ENCODE measurements around the gene MYO19. TPM values are rescaled to one million over a fixed set of nuclear protein-coding genes. Genes with fewer than 3 reads are reported as not detected.

The MYO19 gene, protein sequence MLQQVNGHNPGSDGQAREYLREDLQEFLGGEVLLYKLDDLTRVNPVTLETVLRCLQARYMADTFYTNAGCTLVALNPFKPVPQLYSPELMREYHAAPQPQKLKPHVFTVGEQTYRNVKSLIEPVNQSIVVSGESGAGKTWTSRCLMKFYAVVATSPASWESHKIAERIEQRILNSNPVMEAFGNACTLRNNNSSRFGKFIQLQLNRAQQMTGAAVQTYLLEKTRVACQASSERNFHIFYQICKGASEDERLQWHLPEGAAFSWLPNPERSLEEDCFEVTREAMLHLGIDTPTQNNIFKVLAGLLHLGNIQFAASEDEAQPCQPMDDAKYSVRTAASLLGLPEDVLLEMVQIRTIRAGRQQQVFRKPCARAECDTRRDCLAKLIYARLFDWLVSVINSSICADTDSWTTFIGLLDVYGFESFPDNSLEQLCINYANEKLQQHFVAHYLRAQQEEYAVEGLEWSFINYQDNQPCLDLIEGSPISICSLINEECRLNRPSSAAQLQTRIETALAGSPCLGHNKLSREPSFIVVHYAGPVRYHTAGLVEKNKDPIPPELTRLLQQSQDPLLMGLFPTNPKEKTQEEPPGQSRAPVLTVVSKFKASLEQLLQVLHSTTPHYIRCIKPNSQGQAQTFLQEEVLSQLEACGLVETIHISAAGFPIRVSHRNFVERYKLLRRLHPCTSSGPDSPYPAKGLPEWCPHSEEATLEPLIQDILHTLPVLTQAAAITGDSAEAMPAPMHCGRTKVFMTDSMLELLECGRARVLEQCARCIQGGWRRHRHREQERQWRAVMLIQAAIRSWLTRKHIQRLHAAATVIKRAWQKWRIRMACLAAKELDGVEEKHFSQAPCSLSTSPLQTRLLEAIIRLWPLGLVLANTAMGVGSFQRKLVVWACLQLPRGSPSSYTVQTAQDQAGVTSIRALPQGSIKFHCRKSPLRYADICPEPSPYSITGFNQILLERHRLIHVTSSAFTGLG
- total RNA-seq (2014; rRNA removed; shearing (Covaris generic)): 34.4 and 54.8 TPM in 2 replicates
- 14.9 and 15.7 TPM in 2 replicates for polyA plus RNA-seq (2016; fragmentation: Nextera tagmentation; extraction: Ambion mirVana)

DNA sequence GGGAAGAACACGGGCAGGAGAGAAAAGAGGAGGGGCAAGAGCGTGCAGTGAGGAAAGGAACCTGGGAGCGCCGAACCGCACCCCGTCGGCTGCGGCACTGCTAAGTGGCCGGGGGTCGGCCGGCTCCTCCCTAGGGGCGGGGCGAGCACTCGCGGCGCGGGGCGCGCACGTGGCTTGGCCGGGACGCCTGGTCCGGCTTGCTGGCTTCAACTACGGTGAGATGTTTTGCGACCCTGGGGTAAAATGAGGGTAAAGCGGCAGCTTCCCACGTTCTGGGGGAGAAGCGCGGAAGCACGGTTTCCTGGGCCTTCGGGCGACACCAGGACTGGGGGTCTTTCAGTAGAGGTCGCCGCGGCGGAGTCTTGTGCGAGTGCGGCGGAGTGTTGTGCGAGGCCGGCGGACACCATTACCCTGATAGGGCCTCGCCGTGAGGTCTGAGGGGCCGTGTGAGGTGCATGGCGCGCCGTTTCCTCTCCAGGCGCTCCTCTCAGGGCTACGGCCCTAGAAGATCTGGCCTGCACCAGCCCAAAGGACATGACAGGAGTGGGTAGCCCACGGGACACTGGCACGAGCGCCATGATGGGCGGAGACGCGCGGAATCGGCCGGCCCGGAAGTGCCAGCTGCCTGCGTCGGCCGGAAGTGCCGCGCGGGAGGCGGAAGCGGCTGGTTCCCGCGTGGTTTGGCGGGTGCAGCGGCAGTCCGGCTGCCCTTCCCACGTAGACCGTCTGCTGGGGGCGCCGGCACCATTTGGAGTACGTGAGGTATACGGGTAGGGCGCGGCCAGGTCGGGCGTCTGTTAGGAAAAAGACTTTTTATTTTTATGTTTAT, at the start of gene MYO19, which contains the start of gene PIGW:
Gene MYO19, minus strand, starts transcription at position 29 of the 829 bp plus-strand sequence. CDS start 2,330 bp downstream, outside the sequence.
Gene PIGW, plus strand, starts transcription at position 148 of the 829 bp plus-strand sequence. CDS start 2,115 bp downstream, outside the sequence.
- Histone ChIP-seq H3K4me1 (ENCODE audit: insufficient read depth) (no peaks in the 10 kb centered on the region), H3K4me2 (ENCODE audit: unreplicated experiment) (peak within 1 kb of the TSS; percentile 91), H3K27ac (peak within 1 kb of the TSS; percentile 93), H4K20me1 (ENCODE audit: insufficient read depth) (no peaks in the 10 kb centered on the region), H3K79me2 (ENCODE audit: insufficient read depth) (peaks cover 45% of the 10 kb centered on the region), H3K4me3 (peak within 1 kb of the TSS; percentile 88), H3K9ac (peak within 1 kb of the TSS; percentile 97), H3K27me3 (replicated peaks; ENCODE audit: insufficient read depth) (no peaks in the 10 kb centered on the region), H3K9me3 (ENCODE audit: low read depth) (no peaks in the 10 kb centered on the region), H2AFZ (peak within 1 kb of the TSS; percentile 84), H3F3A (ENCODE audit: insufficient read depth) (peaks cover 34% of the 10 kb centered on the region), H3K9me2 (ENCODE audit: insufficient read depth) (no peaks in the 10 kb centered on the region), H3K36me3 (ENCODE audit: low read depth) (0 out of 2 replicates have a peak, but pooled peaks cover 8% of the 10 kb centered on the region)
- TF ChIP-seq EZH2phosphoT487 (IDR thresholded peaks at IDR 0.05; ENCODE audit: insufficient read depth, low read depth) (no peak), EZH2 (IDR thresholded peaks at IDR 0.05; ENCODE audit: insufficient read depth, poor library complexity, severe bottlenecking) (no peak)
- 1% methylated on average over 68 to 69 of the region's 83 CpGs for WGBS, 2 experiments (ENCODE audit: low coverage in 1 of 2, low lambda C conversion rate in 2 of 2, missing lambda C conversion rate in 2 of 2)
- DNase-seq: peak; percentile 96
- in situ Hi-C loops (cut with MboI): no loop called here

DNA sequence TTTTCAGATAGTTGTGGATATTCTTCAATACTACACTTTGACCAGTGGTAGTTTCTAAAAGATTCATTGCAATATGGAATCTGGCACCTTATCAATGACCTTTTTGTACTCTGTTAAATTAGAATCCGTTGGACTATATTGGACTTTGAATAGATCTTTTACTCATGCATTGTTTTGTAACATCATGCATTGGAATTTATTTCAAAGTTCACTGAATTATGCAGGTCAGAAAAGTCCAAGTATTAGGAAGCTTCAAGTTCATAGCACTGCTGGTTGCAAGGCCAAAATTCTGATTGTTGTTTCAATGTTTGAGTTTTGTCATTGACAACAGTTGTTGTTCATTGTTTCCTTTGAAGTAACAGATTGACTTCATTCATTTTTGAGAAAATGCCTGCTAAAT, 49.1 kb upstream of the MYO19 start:
- Histone ChIP-seq H3K9me3 (ENCODE audit: low read depth) (no peaks in the 10 kb centered on the region), H3K79me2 (ENCODE audit: insufficient read depth) (peaks cover 79% of the 10 kb centered on the region), H4K20me1 (ENCODE audit: insufficient read depth) (no peaks in the 10 kb centered on the region), H2AFZ (no peak overlapping the region), H3K27me3 (replicated peaks; ENCODE audit: insufficient read depth) (no peaks in the 10 kb centered on the region), H3K4me3 (no peak overlapping the region), H3F3A (ENCODE audit: insufficient read depth) (peaks cover 37% of the 10 kb centered on the region), H3K4me2 (ENCODE audit: unreplicated experiment) (no peak overlapping the region), H3K4me1 (ENCODE audit: insufficient read depth) (peaks cover 5% of the 10 kb centered on the region), H3K36me3 (ENCODE audit: low read depth) (peaks cover 95% of the 10 kb centered on the region), H3K9ac (no peak overlapping the region), H3K9me2 (ENCODE audit: insufficient read depth) (no peaks in the 10 kb centered on the region), H3K27ac (no peak overlapping the region)
- DNase-seq: no peak
- in situ Hi-C loops (cut with MboI): no loop called here
- 6 to 16% methylated on average over 1 of the region's 1 CpG for WGBS, 2 experiments (ENCODE audit: low coverage in 1 of 2, low lambda C conversion rate in 2 of 2, missing lambda C conversion rate in 2 of 2)
- no peak for TF ChIP-seq EZH2phosphoT487 (IDR thresholded peaks at IDR 0.05; ENCODE audit: insufficient read depth, low read depth)
- TF ChIP-seq EZH2 (IDR thresholded peaks at IDR 0.05; ENCODE audit: insufficient read depth, poor library complexity, severe bottlenecking): no peak

DNA sequence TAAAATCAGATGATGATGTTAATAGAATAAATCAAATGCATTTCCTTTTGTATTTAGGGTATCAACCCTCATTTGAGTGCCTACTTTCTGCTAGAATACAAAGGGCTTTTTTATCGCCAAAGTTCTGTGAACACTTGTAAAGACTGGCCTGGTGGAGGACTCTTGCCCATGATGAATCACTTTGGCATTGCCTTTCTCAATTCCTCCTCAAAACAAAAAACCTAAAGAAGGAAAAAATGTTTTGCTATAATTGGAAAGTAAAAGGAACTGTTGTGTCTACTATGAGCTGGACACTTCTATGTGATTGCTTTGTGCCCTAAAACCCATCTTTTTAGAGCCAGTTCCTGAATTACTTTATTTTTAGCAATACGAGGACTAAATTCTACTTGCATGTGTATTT, 44.0 kb upstream of the MYO19 start:
- Histone ChIP-seq H2AFZ (no peak overlapping the region), H3K9me2 (ENCODE audit: insufficient read depth) (no peaks in the 10 kb centered on the region), H4K20me1 (ENCODE audit: insufficient read depth) (peaks cover 14% of the 10 kb centered on the region; the same call in 1 of the 2 replicates), H3K27ac (peak overlapping the region; percentile 15; the same call in 1 of the 2 replicates), H3K9me3 (ENCODE audit: low read depth) (no peaks in the 10 kb centered on the region), H3K4me3 (no peak overlapping the region), H3K79me2 (ENCODE audit: insufficient read depth) (peaks cover 95% of the 10 kb centered on the region), H3K4me2 (ENCODE audit: unreplicated experiment) (no peak overlapping the region), H3K9ac (no peak overlapping the region), H3F3A (ENCODE audit: insufficient read depth) (peaks cover 27% of the 10 kb centered on the region), H3K27me3 (replicated peaks; ENCODE audit: insufficient read depth) (no peaks in the 10 kb centered on the region), H3K36me3 (ENCODE audit: low read depth) (peaks cover 74% of the 10 kb centered on the region), H3K4me1 (ENCODE audit: insufficient read depth) (peaks cover 13% of the 10 kb centered on the region)
- in situ Hi-C loops (cut with MboI): no loop called here
- WGBS, 2 experiments (ENCODE audit: low coverage in 1 of 2, low lambda C conversion rate in 2 of 2, missing lambda C conversion rate in 2 of 2): 96 to 99% methylated on average over 2 of the region's 2 CpGs
- peak; percentile 61 for DNase-seq
- no peak for TF ChIP-seq EZH2 (IDR thresholded peaks at IDR 0.05; ENCODE audit: insufficient read depth, poor library complexity, severe bottlenecking)
- no peak for TF ChIP-seq EZH2phosphoT487 (IDR thresholded peaks at IDR 0.05; ENCODE audit: insufficient read depth, low read depth)

Measured in GM23248 (cell line).